Ascending aorta (tissue), 2 donors: ENCODE results near the gene SIRT4. TPM values are rescaled to one million over a fixed set of nuclear protein-coding genes. Genes with fewer than 3 reads are reported as not detected.

ENCODE experiments used
- DNase-seq, 2 donors: peaks; one replicate each; pipeline ENCODE4 v3.0.0-alpha.2; 2019; ENCODE audit warnings: low spot score in 2 of 2
- H3K27ac ChIP-seq, 2 donors: fragments of 200-600 bp; sonication (generic); one replicate each; pipeline ENCODE4 v1.5.1; 2016 to 2017; ENCODE audit warnings: mild to moderate bottlenecking in 1 of 2
- H3K27me3 ChIP-seq: fragments of 200-600 bp; sonication (generic); one replicate; pipeline ENCODE4 v1.5.1; 2017
- H3K36me3 ChIP-seq, 2 donors: fragments of 200-600 bp; sonication (generic); one replicate each; pipeline ENCODE4 v1.5.1; 2016
- H3K4me1 ChIP-seq, 2 donors: fragments of 200-600 bp; sonication (generic); one replicate each; pipeline ENCODE4 v1.5.1; 2016 to 2017; ENCODE audit warnings: mild to moderate bottlenecking in 1 of 2
- H3K4me3 ChIP-seq, 2 donors: fragments of 200-600 bp; sonication (generic); one replicate each; pipeline ENCODE4 v1.5.1; 2016 to 2017; ENCODE audit warnings: mild to moderate bottlenecking in 1 of 2
- H3K9me3 ChIP-seq, 2 donors: fragments of 200-600 bp; sonication (generic); one replicate each; pipeline ENCODE4 v1.5.1; 2016
- intact Hi-C: fragments of 100-400 bp; cut with DNase I; formaldehyde crosslinking; loops from one replicate; pipeline ENCODE4 v1.15.1; 2023
- total RNA-seq: library from RNA; depleted of rRNA; stranded (reverse); fragments of >200 nt; gene quantifications from one replicate; pipeline ENCODE4 v1.1.0, GENCODE V29; 2016
- TF ChIP-seq, protein P1 (sequence below), 3 experiments: fragments of 200-600 bp in 2 of 3; fragments of 450-650 bp in 1 of 3; sonication (generic) in 2 of 3; IDR thresholded peaks; one replicate each; pipeline ENCODE4 v1.5.1; 2016 to 2019; ENCODE audit warnings: antibody characterized with exemption in 3 of 3, mild to moderate bottlenecking in 1 of 3, moderate library complexity in 1 of 3

Gene SIRT4
- total RNA-seq, 1 donor from 2014 or later, result not detected

DNA sequence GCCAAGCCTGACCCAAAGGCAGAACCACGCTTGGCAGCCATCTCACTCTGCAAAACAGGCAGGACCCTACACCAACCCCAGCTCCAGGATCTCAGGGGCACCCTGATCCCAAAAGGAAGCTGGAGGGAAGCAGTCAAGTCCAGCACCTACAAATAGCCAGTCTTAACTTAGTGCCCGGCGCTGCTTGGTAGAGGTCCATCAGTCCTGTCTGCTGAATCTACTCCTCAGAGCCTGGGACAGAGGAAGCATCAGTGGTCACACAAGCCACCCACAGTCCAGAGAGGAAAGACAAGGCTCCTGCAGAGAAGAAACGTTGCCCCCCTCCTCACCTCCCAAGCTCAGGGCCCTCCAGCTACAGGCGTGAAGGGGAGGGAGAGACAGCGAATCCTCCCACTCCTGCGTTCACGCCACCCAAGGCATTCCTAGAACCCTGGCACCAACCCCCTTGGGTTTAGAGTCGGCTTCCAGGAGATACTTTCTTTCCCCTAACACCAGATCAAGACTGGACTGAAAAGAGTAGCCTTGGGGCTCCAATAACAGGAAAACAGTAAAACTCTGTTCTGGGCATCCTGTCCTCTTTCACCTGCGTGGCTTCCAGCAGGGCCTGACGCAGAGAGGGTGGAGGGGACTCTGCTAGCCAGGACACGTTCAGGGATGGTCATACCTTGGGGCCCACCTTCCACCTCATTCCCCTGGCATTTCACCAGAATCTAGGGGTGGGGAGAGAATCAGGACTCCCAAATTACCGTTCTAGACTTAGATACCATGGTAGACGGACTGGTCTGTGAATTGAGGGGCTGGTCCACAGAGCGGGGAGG, 37.8 kb upstream of the SIRT4 start:
- Histone ChIP-seq H3K27ac (peak overlapping the region; percentile 90 to 95), H3K36me3 (no peaks in the 10 kb centered on the region), H3K27me3 (no peaks in the 10 kb centered on the region), H3K9me3 (no peaks in the 10 kb centered on the region), H3K4me1 (peaks cover 5 to 21% of the 10 kb centered on the region in 2 donors), H3K4me3 (peak overlapping the region; percentile 97 to 98)
- intact Hi-C loops, result loop anchor here (1.0 to 2.0 kb wide), 2 partner anchors 30 to 63 kb away; partner anchors contain the start of gene RPLP0
- TF ChIP-seq, protein P1, sequence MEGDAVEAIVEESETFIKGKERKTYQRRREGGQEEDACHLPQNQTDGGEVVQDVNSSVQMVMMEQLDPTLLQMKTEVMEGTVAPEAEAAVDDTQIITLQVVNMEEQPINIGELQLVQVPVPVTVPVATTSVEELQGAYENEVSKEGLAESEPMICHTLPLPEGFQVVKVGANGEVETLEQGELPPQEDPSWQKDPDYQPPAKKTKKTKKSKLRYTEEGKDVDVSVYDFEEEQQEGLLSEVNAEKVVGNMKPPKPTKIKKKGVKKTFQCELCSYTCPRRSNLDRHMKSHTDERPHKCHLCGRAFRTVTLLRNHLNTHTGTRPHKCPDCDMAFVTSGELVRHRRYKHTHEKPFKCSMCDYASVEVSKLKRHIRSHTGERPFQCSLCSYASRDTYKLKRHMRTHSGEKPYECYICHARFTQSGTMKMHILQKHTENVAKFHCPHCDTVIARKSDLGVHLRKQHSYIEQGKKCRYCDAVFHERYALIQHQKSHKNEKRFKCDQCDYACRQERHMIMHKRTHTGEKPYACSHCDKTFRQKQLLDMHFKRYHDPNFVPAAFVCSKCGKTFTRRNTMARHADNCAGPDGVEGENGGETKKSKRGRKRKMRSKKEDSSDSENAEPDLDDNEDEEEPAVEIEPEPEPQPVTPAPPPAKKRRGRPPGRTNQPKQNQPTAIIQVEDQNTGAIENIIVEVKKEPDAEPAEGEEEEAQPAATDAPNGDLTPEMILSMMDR (IDR thresholded peaks at IDR 0.05), result no peak
- peak in 1 of 2 donors; percentile 69 for DNase-seq

DNA sequence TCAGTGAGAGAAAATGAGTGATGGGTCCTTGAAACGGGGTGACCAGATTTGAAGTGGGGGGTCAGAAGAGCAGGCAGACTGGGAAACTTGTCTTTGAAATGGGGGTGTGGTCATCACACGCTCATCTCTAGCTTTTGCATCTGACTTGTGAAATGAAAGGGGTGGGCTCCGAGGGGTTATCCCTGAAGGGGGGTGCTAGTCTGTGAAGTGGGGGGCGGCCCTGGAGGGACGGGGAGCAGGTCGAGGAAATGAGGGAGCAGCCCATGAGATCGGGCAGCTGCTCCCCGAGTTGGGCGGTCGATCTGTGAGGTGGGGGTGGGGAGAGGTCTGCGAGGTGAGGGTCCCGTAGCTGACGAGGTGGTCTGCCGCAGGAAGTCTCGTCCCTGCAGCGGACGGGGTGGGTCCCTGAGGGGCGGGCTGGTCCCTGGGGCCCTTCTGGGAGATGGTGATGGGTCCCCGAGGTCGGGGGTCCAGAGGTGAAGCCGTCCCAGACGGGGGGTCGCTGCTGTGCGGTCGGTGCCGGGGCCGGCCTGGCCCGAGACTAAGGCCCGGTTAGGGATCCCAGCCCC, 37.1 kb upstream of the SIRT4 start:
- TF ChIP-seq, protein P1 (IDR thresholded peaks at IDR 0.05), result no peak
- no peaks in the 10 kb centered on the region for H3K36me3 ChIP-seq
- intact Hi-C loops, result loop anchor here (1.0 to 2.0 kb wide), 4 partner anchors 26 to 64 kb away; partner anchors contain the start of genes RNU4-2 and RPLP0
- no peak for DNase-seq
- H3K9me3 ChIP-seq, result no peaks in the 10 kb centered on the region
- H3K4me1 ChIP-seq, result peaks cover 5 to 17% of the 10 kb centered on the region in 2 donors
- peak overlapping the region; percentile 90 to 95 for H3K27ac ChIP-seq
- no peaks in the 10 kb centered on the region for H3K27me3 ChIP-seq
- H3K4me3 ChIP-seq, result peak overlapping the region; percentile 97 to 98

DNA sequence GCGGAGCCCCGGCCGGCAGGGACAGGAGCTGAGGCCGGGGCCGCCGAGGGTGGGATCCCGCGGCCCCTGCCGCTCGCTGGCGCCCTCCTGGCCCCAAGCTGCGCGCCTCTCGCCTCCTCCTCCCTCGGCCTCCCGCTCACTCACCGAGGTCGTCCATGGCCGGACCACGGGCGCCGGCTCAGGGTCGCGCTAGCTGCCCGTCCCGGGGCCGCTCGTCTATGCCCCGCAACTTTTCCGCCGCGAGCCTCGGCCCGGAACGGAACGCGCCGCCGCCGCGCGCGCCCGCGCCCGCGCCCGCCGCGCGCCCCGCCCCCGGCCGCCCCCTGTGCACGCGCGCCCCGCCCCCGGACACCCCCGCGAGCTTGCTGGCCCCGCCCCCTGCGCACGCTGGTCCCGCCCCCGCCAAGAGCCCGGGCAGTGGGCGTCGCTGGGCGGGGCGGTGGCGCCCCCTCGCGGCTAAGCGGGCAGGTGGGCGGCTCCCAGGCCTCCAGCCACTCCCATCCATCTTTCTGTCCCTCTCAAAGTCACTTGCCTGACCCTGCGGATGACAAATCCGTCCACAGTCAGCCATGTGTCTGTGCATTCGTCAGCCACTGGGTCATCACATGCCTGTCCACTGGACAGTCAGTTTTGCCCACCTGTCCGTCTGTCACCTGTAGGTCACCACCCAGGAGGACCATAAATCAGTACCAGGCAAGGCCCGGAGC, 36.5 kb upstream of the SIRT4 start, which contains the start of gene PXN:
TSS of gene PXN (minus strand) at position 258 of the 707 bp plus-strand sequence. CDS start at position 157, 101 bp downstream.
- intact Hi-C loops, result loop anchor here (1.0 to 2.0 kb wide), 3 partner anchors 26 to 65 kb away; partner anchors contain the start of genes RNU4-2 and RPLP0
- Histone ChIP-seq H3K27me3 (no peaks in the 10 kb centered on the region), H3K27ac (peak within 1 kb of the TSS; percentile 90 to 95), H3K36me3 (no peaks in the 10 kb centered on the region), H3K4me3 (peak within 1 kb of the TSS; percentile 97 to 98), H3K9me3 (no peaks in the 10 kb centered on the region), H3K4me1 (peaks cover 5 to 17% of the 10 kb centered on the region in 2 donors)
- TF ChIP-seq, protein P1 (IDR thresholded peaks at IDR 0.05), result peak; percentile 59 to 89 (median 77)
- peak in 1 of 2 donors; percentile 93 for DNase-seq

DNA sequence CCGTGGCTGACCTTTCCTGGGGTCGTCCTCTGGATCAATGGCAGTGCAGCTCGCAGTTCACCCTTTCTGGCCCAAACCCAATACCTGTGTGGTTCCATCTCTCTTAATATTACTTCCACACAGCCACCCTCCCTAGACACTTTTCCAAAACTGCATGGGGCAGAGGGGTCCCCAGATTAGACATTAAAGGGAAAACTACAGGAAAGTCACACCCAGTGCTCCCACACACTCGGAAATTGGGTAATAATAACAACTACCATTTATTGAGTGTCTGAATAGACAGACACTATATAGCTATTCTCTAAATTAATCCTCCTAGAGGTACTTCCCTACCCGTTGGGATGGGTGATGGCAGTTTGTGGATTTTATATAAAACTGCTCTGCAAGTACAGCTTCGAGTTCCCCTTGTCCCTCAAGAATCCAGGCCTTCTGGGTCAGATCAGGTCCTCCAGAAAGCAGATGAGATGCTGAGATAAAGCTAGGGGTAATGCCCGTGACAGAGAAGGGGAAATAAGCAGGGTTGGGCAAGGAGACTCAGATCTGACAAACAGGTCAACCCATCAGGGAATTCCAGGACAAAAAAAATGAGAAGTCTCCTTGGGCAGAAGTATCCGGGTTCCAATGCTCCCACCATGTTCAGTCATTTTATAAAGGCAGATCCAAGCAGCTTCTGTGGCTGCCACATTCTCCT, 35.8 kb upstream of the SIRT4 start:
- no peak overlapping the region for H3K4me3 ChIP-seq
- intact Hi-C loops, result no loop called here
- H3K9me3 ChIP-seq, result no peaks in the 10 kb centered on the region
- TF ChIP-seq, protein P1 (IDR thresholded peaks at IDR 0.05), result no peak
- peak overlapping the region in 1 of 2 donors; percentile 42 for H3K27ac ChIP-seq
- peaks cover 5 to 17% of the 10 kb centered on the region in 2 donors for H3K4me1 ChIP-seq
- H3K27me3 ChIP-seq, result no peaks in the 10 kb centered on the region
- DNase-seq, result no peak
- no peaks in the 10 kb centered on the region for H3K36me3 ChIP-seq

DNA sequence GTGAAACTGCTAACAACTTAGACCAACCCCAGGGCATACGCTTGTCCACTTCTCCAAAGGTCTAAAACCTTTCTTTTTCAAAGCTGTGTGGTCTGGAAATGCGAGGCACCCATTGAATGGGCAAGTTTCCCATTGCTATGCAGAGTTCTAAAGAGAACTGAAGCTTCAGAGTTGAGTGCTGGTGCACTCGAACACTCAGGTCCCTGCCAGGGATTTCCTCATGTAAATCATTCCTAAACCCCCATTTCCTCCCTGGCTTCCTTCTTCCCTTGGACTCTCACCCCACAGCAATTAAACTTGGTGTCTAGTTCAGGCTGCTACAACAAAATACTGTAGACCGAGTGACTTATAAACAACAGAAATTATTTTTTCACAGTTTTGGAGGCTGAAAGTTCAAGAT, 34.4 kb upstream of the SIRT4 start:
- TF ChIP-seq, protein P1 (IDR thresholded peaks at IDR 0.05), result no peak
- no peaks in the 10 kb centered on the region for H3K36me3 ChIP-seq
- H3K27ac ChIP-seq, result no peak overlapping the region
- no peaks in the 10 kb centered on the region for H3K9me3 ChIP-seq
- no peak overlapping the region for H3K4me3 ChIP-seq
- H3K4me1 ChIP-seq, result peaks cover 0 to 5% of the 10 kb centered on the region in 2 donors
- DNase-seq, result no peak
- no peaks in the 10 kb centered on the region for H3K27me3 ChIP-seq
- intact Hi-C loops, result no loop called here
